Esophagus muscularis mucosa (tissue), 3 donors: ENCODE measurements around the gene CXCL12.

Source experiments
- CTCF ChIP-seq, 3 experiments: fragments of 200-600 bp in 2 of 3; fragments of 450-650 bp in 1 of 3; sonication (generic) in 2 of 3; IDR thresholded peaks; one replicate each; pipeline ENCODE4 v1.5.1; 2017 to 2019; ENCODE audit warnings: antibody characterized with exemption in 3 of 3, mild to moderate bottlenecking in 2 of 3, moderate library complexity in 1 of 3
- EP300 ChIP-seq: sonication (generic); formaldehyde crosslinking; IDR thresholded peaks from one replicate; pipeline ENCODE4 v1.6.1; 2017; ENCODE audit warnings: antibody characterized with exemption

GRCh38 chr10:44344727-44345126, 40.2 kb downstream of the CXCL12 start:
- TF ChIP-seq CTCF (IDR thresholded peaks at IDR 0.05) (no peak), EP300 (no peak)
